HUES64 (cell line): ENCODE data around the gene KRT4.

Experiments used
- H3K27ac ChIP-seq: 2 replicates; pipeline ENCODE4 v1.7.0; 2013; ENCODE audit warnings: low read depth, low read length, inconsistent platforms
- H3K27me3 ChIP-seq: 2 replicates; pipeline ENCODE4 v1.6.1; 2013; ENCODE audit warnings: mild to moderate bottlenecking, low read length; ENCODE audit not compliant: insufficient read depth
- H3K36me3 ChIP-seq: 2 replicates; pipeline ENCODE4 v1.6.1; 2013; ENCODE audit warnings: mild to moderate bottlenecking, low read length; ENCODE audit not compliant: insufficient read depth
- H3K4me1 ChIP-seq: 2 replicates; pipeline ENCODE4 v1.6.1; 2013; ENCODE audit warnings: mild to moderate bottlenecking, low read length, moderate library complexity; ENCODE audit not compliant: insufficient read depth
- H3K4me3 ChIP-seq: 2 replicates; pipeline ENCODE4 v1.5.1; 2013; ENCODE audit warnings: mild to moderate bottlenecking, low read length, moderate library complexity
- H3K9ac ChIP-seq: 2 replicates; pipeline ENCODE4 v1.6.1; 2013; ENCODE audit warnings: mild to moderate bottlenecking, low read depth, low read length
- H3K9me3 ChIP-seq: 2 replicates; pipeline ENCODE4 v1.6.1; 2013; ENCODE audit warnings: low read depth, low read length; ENCODE audit not compliant: insufficient read depth
- WGBS: fragments of 150-250, 120-280 bp; methylation state at CpG from one replicate; pipeline ENCODE4 v1.1.7; 2013; ENCODE audit warnings: missing lambda C conversion rate; 5-methylcytosine and 5-hydroxymethylcytosine counted together

The KRT4 gene

DNA sequence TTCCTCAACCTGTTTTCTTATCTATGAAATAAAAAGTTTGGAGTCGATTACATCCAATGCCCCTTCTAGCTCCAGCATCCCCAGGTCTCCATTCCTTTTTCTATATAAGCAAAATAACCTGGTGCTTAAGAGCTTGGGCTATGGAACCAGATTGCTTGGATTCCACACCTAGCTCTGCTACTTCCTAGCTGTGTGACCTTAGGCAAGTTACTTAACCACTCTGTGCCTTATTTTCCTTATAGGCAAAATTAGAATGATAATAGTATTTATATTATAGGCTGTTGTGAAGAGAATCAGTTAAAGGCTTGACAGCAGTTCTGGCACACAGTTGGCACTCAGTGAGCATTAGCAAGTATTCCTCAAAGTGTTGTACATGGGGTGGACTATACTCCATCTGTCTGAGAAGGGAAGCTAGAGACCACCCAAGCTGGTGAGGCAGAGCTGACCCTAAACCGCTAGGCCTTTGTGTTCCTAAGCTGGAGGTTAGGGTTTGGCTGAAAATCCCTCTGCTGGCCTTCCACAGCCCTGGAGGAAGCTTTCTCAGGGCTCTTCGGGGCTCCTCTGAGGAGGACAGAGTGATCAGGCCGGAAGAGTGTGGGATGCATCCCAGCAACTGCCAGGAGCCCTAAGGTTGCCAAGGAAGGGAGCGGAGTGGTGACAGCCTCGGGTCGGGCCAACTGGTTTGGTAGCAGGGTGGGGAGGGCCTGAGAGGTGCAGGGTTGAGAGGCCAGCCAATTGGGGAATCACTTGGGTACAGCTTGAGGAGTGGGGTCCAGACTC is 6.0 kb upstream of the KRT4 start:
- Histone ChIP-seq H3K27me3 (no peaks in the 10 kb centered on the region), H3K4me1 (no peaks in the 10 kb centered on the region), H3K9me3 (no peaks in the 10 kb centered on the region), H3K4me3 (no peak overlapping the region), H3K27ac (no peak overlapping the region), H3K9ac (no peak overlapping the region), H3K36me3 (no peaks in the 10 kb centered on the region)
- WGBS: 90% methylated on average over 7 of the region's 7 CpGs

DNA sequence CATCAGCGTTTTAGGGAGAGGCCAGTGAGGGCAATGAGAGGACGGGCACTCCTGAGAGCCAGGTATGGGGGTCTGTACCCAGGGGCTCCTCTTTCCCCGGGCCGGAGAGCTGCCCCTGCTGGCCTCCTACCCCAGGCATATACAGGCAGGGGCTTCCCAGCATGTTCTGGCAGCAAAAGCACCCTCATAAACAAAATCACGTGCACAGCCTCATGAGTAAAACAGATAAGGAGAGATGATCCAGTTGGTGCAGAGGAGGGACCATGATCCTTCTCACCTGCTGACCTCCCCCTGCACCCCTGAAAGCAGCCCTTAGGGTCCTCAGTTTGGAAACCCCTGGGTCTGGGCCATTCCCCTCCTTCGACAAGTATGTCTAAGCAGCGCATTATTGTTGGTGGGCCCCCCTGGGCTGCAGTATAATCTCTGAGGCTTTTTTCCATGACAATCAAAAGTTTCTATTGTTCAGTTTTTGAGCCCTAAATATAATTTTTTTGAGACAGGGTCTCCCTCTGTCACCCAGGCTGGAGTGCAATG is 5.0 kb upstream of the KRT4 start:
- Histone ChIP-seq H3K27me3 (no peaks in the 10 kb centered on the region), H3K4me3 (no peak overlapping the region), H3K4me1 (no peaks in the 10 kb centered on the region), H3K9ac (no peak overlapping the region), H3K27ac (no peak overlapping the region), H3K9me3 (no peaks in the 10 kb centered on the region), H3K36me3 (no peaks in the 10 kb centered on the region)
- WGBS: 78% methylated on average over 7 of the region's 7 CpGs

- Histone ChIP-seq H3K27me3 (no peaks in the 10 kb centered on the region), H3K4me1 (no peaks in the 10 kb centered on the region), H3K4me3 (no peak overlapping the region), H3K36me3 (no peaks in the 10 kb centered on the region), H3K27ac (no peak overlapping the region), H3K9ac (no peak overlapping the region), H3K9me3 (no peaks in the 10 kb centered on the region)
- WGBS: 63% methylated on average over 7 of the region's 7 CpGs
Observed at GRCh38 chr12:52818388-52818787, 4.5 kb upstream of the KRT4 start.

DNA sequence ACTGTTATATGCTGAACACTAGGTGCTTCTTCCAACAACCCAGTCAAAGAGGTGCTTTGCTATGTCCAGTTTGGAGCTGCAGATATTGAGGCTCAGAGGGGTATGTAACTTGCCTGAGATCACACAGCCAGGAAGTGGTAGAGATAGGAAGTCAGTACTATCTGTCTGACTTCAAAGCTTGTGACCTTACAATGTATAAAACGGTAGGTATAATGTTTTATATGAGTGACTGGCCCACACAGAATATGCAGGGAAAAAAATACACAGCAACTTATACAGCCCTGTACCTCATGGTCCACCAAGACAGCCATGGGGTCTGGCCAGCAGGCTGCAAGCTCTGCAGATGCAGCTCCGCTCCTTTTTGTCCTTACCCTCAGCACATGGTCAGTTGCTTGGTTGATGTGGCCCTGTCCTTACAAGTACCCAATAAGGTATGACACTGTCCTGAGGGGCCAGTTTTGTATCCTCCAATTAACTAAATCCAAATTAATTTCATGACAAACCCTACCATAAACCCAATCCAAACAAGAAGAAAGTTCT is 3.9 kb upstream of the KRT4 start:
- no peaks in the 10 kb centered on the region for H3K4me1 ChIP-seq
- H3K4me3 ChIP-seq: no peak overlapping the region
- no peaks in the 10 kb centered on the region for H3K27me3 ChIP-seq
- H3K27ac ChIP-seq: no peak overlapping the region
- no peaks in the 10 kb centered on the region for H3K36me3 ChIP-seq
- H3K9me3 ChIP-seq: no peaks in the 10 kb centered on the region
- WGBS: 96% methylated on average over 2 of the region's 2 CpGs
- no peak overlapping the region for H3K9ac ChIP-seq

GRCh38 chr12:52817003-52817698 is 3.2 kb upstream of the KRT4 start:
- H3K27ac ChIP-seq: no peak overlapping the region
- no peak overlapping the region for H3K9ac ChIP-seq
- H3K36me3 ChIP-seq: no peaks in the 10 kb centered on the region
- no peak overlapping the region for H3K4me3 ChIP-seq
- 91% methylated on average over 8 of the region's 8 CpGs for WGBS
- H3K4me1 ChIP-seq: no peaks in the 10 kb centered on the region
- no peaks in the 10 kb centered on the region for H3K9me3 ChIP-seq
- no peaks in the 10 kb centered on the region for H3K27me3 ChIP-seq

DNA sequence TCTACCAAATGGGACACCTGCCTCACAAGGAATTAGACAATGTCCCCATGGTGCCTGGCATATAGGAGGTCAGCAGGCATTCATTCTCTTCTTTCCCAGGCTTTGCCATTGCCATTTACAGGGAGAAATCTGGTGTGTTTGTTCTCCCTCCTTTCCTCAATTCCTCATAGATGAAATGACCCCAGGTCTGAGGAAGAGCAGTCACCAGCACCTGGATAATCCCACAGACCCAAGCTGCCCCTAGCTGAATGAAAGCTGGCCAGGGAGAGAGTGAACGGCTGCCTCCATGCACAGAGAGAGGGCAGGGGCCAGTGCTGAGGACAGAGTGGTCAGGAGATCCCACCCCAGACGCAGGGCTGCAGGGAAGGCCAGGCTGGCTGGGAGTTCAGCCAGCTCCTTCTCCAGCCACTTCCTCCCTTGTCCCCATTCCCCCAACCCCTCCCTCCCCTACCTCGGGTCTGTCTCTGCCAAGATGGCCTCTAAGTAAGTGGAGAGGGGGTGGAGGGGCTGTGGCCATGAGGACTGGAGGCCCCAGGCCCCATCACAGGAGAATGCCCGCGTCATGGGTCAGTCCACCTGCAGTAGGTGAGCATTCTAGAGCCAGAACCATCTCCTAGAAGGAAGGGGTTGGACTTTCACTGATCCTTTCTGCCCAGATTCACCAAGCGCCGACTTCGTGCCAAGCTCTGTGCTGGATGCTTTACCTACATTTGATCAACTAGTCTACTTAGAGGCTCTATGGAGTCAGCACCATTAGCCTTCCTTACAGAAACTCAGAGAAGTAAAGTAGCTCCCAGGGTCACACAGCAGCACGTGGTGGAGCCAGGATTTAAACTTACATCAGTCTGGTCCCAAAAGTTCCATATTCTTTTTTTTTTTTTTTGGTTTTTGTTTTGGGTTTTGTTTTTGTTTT is 2.0 kb upstream of the KRT4 start:
- Histone ChIP-seq H3K9ac (no peak overlapping the region), H3K27ac (no peak overlapping the region), H3K36me3 (no peaks in the 10 kb centered on the region), H3K4me1 (no peaks in the 10 kb centered on the region), H3K9me3 (no peaks in the 10 kb centered on the region), H3K4me3 (no peak overlapping the region), H3K27me3 (no peaks in the 10 kb centered on the region)
- 95% methylated on average over 8 of the region's 9 CpGs for WGBS

DNA sequence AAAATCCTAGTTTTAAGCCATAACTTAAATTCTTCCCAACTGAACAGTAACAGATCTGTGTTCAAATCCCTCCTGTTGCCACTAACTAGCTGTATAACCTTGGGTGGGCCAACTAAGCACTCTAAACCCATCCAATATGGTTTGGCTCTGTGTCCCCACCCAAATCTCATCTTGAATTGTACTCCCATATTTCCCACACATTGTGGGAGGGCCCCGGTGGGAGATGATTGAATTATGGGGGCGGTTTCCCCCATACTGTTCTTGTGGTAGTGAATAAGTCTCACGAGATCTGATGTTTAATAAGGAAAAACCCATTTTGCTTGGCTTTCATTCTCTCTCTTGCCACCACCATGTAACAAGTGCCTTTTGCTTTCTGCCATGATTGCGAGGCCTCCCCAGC is 1.2 kb upstream of the KRT4 start:
- no peaks in the 10 kb centered on the region for H3K27me3 ChIP-seq
- WGBS: 84% methylated on average over 2 of the region's 4 CpGs

DNA sequence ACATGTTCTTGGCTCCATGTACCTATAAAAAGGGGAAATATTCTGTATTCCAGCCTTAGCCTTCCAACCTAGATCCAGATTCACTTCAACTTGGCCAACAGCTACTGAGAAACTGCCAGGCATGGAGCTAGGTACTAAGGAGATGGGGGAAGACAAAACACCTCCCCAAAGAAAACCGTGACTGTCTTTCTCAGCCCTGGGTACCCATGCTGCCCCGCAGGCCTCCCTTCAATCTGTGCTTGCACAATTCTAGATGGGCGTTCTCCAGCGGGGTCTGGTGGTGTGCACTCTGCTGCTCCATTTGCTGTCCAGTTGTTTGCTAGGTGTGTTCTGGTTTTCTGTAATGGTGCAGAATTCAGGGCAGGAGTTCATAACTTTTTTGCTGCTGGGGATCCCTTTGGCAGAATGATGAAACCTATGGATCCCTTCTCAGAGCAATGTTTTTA is 817 bp upstream of the KRT4 start:
- H3K27me3 ChIP-seq: no peaks in the 10 kb centered on the region

More for the DNA sequence above, 1.2 kb upstream of the KRT4 start:
- Histone ChIP-seq H3K36me3 (no peaks in the 10 kb centered on the region), H3K27ac (no peak overlapping the region), H3K9ac (no peak overlapping the region), H3K9me3 (no peaks in the 10 kb centered on the region), H3K4me3 (no peak overlapping the region), H3K4me1 (no peaks in the 10 kb centered on the region)

GRCh38 chr12:52813203-52813819 is 605 bp downstream of the KRT4 start:
- no peaks in the 10 kb centered on the region for H3K4me1 ChIP-seq
- WGBS: 95% methylated on average over 10 of the region's 10 CpGs
- no peaks in the 10 kb centered on the region for H3K9me3 ChIP-seq
- no peaks in the 10 kb centered on the region for H3K27me3 ChIP-seq
- no peaks in the 10 kb centered on the region for H3K36me3 ChIP-seq
- no peak overlapping the region for H3K4me3 ChIP-seq
- no peak overlapping the region for H3K9ac ChIP-seq
- H3K27ac ChIP-seq: no peak overlapping the region

More for the DNA sequence above, 817 bp upstream of the KRT4 start:
- no peak overlapping the region for H3K4me3 ChIP-seq
- H3K4me1 ChIP-seq: no peaks in the 10 kb centered on the region
- H3K9me3 ChIP-seq: no peaks in the 10 kb centered on the region
- H3K9ac ChIP-seq: no peak overlapping the region
- H3K36me3 ChIP-seq: no peaks in the 10 kb centered on the region
- no peak overlapping the region for H3K27ac ChIP-seq
- 83% methylated on average over 4 of the region's 4 CpGs for WGBS

DNA sequence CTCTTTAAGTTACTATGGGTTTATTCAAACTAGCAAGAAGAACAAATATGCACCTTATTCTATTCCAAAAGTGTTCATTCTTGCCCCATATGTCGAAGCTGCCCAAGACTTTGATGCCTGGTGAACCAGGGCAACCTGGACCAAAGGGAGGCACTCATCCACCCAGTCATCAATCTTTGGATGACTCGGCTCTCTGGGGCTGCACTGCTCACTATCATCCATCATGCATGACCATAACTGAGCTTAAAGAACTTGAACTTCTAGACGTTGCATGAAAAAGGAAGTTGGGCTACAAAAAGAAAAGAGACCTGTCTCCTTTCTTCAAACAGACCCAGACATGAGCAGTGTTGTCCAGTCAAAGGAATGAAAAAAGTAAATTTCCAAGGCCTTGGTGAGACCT is 1.2 kb downstream of the KRT4 start:
- Histone ChIP-seq H3K4me1 (no peaks in the 10 kb centered on the region), H3K4me3 (no peak overlapping the region), H3K27ac (no peak overlapping the region), H3K36me3 (no peaks in the 10 kb centered on the region), H3K27me3 (no peaks in the 10 kb centered on the region), H3K9me3 (no peaks in the 10 kb centered on the region), H3K9ac (no peak overlapping the region)
- WGBS: 86% methylated on average over 3 of the region's 3 CpGs
